Osteocyte (in vitro differentiated cells): Measurements from ENCODE around the gene MPPED1. TPM values are rescaled to one million over a fixed set of nuclear protein-coding genes. Genes with fewer than 3 reads are reported as not detected.

Experiments used
- DNase-seq: peaks from one replicate; pipeline ENCODE4 v3.0.0; 2021; ENCODE audit warnings: mixed read lengths; ENCODE audit not compliant: unreplicated experiment; ENCODE audit errors: extremely low spot score
- H3K27ac Mint-ChIP-seq: one replicate; pipeline ENCODE4 v1.8.0; 2021; ENCODE audit warnings: mild to moderate bottlenecking, mixed read lengths; ENCODE audit not compliant: unreplicated experiment
- H3K27me3 Mint-ChIP-seq: one replicate; pipeline ENCODE4 v1.8.0; 2021; ENCODE audit warnings: mixed read lengths; ENCODE audit not compliant: unreplicated experiment
- H3K36me3 Mint-ChIP-seq: one replicate; pipeline ENCODE4 v1.8.0; 2021; ENCODE audit warnings: mixed read lengths; ENCODE audit not compliant: unreplicated experiment
- H3K4me1 Mint-ChIP-seq: one replicate; pipeline ENCODE4 v1.8.0; 2021; ENCODE audit warnings: mixed read lengths; ENCODE audit not compliant: unreplicated experiment
- H3K4me3 Mint-ChIP-seq: one replicate; pipeline ENCODE4 v1.8.0; 2021; ENCODE audit warnings: mild to moderate bottlenecking, moderate library complexity, mixed read lengths; ENCODE audit not compliant: unreplicated experiment
- H3K9me3 Mint-ChIP-seq: one replicate; pipeline ENCODE4 v1.8.0; 2021; ENCODE audit warnings: mixed read lengths; ENCODE audit not compliant: unreplicated experiment
- total RNA-seq: library from RNA; stranded (reverse); gene quantifications from 2 replicates; pipeline ENCODE4 v1.2.1, GENCODE V29; 2021
- TF ChIP-seq, protein P1 (sequence below): fragments of 200-600 bp; sonication (generic); IDR thresholded peaks from 2 replicates; pipeline ENCODE4 v1.5.0; 2021; ENCODE audit warnings: antibody characterized with exemption, mild to moderate bottlenecking, moderate library complexity

The MPPED1 gene
- total RNA-seq, 1 donor from 2014 or later = not detected

DNA sequence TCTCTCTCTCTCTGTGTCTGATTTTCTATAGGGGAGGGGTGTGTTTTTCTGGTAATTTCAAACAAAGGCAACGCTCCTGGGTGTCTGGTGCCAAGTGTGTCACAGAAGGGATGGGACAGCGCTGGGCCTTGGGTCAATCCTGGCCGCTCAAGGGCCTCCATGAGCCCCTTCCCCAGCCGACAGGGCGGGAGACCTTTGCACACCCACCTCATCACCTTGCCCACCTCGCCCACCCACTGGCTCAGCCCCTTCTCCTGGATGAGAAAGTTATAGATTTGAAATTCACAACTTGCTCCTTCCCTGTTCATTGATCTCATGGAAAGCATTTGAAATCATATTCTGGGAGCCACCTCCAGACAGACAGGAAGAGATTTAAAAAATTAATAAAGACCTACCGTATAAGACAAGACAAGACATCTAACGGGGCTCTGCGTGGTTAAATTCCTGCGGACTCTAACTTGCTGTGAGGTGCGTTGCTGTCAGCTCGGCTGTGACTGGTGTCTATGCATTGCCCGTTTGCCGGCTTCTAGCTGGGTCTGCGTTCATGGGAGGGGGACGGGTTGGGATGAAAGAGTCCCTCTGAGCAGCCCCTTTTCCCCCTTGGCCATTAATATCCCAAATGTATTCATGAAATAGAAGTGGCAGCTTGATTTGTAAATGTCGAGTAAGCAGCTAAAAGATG is 27.0 kb downstream of the MPPED1 start:
- Mint-ChIP-seq H3K4me1 (no peaks in the 10 kb centered on the region), H3K27me3 (peaks cover 27% of the 10 kb centered on the region), H3K36me3 (no peaks in the 10 kb centered on the region), H3K9me3 (no peaks in the 10 kb centered on the region), H3K4me3 (no peak overlapping the region), H3K27ac (no peak overlapping the region)
- TF ChIP-seq, protein P1, sequence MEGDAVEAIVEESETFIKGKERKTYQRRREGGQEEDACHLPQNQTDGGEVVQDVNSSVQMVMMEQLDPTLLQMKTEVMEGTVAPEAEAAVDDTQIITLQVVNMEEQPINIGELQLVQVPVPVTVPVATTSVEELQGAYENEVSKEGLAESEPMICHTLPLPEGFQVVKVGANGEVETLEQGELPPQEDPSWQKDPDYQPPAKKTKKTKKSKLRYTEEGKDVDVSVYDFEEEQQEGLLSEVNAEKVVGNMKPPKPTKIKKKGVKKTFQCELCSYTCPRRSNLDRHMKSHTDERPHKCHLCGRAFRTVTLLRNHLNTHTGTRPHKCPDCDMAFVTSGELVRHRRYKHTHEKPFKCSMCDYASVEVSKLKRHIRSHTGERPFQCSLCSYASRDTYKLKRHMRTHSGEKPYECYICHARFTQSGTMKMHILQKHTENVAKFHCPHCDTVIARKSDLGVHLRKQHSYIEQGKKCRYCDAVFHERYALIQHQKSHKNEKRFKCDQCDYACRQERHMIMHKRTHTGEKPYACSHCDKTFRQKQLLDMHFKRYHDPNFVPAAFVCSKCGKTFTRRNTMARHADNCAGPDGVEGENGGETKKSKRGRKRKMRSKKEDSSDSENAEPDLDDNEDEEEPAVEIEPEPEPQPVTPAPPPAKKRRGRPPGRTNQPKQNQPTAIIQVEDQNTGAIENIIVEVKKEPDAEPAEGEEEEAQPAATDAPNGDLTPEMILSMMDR = no peak
- DNase-seq = no peak

DNA sequence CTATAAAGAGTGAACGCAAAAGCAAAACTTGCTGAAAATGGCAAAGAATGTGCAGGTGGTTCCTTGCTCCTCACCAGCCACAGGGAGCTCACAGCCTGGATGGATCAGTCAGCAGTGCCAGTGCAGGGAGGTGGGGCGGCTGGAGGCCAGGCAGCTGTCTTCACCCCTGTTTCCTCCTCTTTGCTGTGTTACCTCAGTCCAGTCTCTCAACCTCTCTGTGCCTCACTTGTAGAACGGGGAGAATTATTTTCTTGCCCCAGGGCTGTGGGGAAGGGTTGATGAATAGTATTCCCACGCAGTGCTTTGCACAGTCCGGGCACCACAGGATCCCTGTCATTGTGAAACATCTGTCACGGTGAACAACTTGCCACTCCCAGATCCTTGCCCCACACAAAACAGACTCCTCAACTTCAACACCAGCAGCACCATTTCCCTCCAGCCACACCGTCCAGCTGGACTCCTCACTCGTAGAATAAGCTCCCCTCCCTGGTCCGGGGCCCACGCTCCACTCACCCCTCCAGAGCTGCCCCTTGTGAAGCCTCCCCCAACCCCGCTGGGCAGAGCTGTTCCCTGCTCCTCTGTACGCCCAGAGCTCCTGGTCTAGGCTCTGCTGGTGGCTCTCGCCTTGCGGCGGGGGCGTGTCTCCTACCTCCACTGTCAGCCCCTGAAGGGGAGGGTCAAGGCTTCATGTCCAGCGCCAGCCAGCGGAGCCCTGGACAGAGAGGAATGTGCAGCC is 27.7 kb downstream of the MPPED1 start:
- no peaks in the 10 kb centered on the region for H3K4me1 Mint-ChIP-seq

DNA sequence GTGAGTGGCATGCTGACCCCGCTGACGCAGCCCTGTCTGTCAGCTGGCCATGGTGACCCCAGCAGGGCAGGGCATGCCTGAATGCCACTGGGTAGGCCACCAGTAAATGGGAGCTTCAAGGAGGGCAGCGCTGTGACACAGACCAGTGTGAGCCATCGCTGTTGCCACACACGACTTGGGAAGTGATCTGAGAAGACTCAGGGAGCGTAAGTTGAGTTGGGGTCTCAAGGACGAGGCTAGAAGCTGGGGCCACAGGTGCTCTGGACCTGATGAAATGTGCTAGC is 28.2 kb downstream of the MPPED1 start:
- no peak overlapping the region for H3K4me3 Mint-ChIP-seq
- H3K36me3 Mint-ChIP-seq = no peaks in the 10 kb centered on the region
- DNase-seq = no peak
- peaks cover 27% of the 10 kb centered on the region for H3K27me3 Mint-ChIP-seq
- H3K4me1 Mint-ChIP-seq = no peaks in the 10 kb centered on the region
- TF ChIP-seq, protein P1 = no peak
- no peaks in the 10 kb centered on the region for H3K9me3 Mint-ChIP-seq
- H3K27ac Mint-ChIP-seq = no peak overlapping the region

More for the DNA sequence above, 27.7 kb downstream of the MPPED1 start:
- Mint-ChIP-seq H3K27ac (no peak overlapping the region), H3K27me3 (peaks cover 27% of the 10 kb centered on the region), H3K36me3 (no peaks in the 10 kb centered on the region), H3K4me3 (no peak overlapping the region), H3K9me3 (no peaks in the 10 kb centered on the region)
- no peak for DNase-seq
- TF ChIP-seq, protein P1 = no peak

DNA sequence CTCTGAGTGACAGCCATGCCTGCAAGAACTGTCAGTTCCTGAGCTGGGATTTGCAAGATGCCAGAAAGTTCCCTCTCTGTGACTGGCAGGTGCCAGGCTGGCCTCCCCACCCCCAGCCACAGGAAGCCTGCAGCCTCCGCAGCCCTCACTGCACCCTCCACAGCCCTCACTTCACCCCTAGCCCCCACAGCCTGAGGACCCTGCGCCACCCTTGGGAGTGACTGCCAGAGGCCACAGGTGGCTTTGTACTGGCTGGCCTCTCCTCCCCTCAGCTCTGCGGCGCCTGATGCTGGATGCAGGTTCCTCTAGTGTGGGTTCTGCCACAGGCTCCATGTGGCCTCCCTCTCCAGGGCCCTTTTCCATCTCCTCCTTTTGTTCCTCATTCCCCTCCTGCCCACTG is 28.7 kb downstream of the MPPED1 start:
- no peaks in the 10 kb centered on the region for H3K36me3 Mint-ChIP-seq
- no peak for DNase-seq
- H3K4me3 Mint-ChIP-seq = no peak overlapping the region
- H3K27me3 Mint-ChIP-seq = peaks cover 27% of the 10 kb centered on the region
- H3K27ac Mint-ChIP-seq = no peak overlapping the region
- TF ChIP-seq, protein P1 = no peak
- no peaks in the 10 kb centered on the region for H3K4me1 Mint-ChIP-seq
- no peaks in the 10 kb centered on the region for H3K9me3 Mint-ChIP-seq

DNA sequence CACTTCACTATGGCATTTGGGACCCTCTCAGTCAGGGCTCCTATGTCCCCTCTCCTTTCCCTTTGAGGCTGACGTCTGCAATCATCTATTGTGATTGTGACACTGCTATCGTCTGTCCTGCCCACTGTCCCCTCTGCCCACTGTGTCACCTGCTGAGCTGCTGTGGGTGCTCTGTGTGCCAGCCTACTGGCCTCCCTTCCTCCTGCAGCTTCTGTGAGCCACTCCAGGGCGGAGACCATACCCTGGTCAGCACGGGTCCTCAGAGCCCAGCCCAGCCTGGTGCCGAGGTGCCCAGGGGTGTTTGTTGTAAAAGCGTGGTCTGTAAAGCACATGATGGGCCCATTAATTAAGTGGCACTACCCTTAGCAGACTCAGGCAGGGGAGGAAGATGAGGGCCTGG is 29.4 kb downstream of the MPPED1 start:
- Mint-ChIP-seq H3K36me3 (no peaks in the 10 kb centered on the region), H3K9me3 (no peaks in the 10 kb centered on the region), H3K27ac (no peak overlapping the region), H3K4me3 (no peak overlapping the region), H3K4me1 (no peaks in the 10 kb centered on the region), H3K27me3 (peaks cover 27% of the 10 kb centered on the region)
- TF ChIP-seq, protein P1 = no peak
- DNase-seq = no peak
